Kidney (tissue), 14 donors: ENCODE data around the gene HHAT. TPM values are rescaled to one million over a fixed set of nuclear protein-coding genes. Genes with fewer than 3 reads are reported as not detected.

Experiments
- DNase-seq, 5 donors: peaks; one replicate each; pipeline ENCODE4 v3.0.0-alpha.2; 2013 to 2020
- FAIRE-seq: peaks from 2 replicates; lab custom pipeline; 2012; peaks lifted over from hg19 to GRCh38; lab: Jason Lieb, UNC
- H3K27ac ChIP-seq, 2 donors: one replicate each; pipeline ENCODE4 v1.7.0; 2013; ENCODE audit warnings: low read depth in 2 of 2, low read length in 2 of 2, inconsistent platforms in 1 of 2
- H3K27me3 ChIP-seq: one replicate; pipeline ENCODE4 v1.7.1; 2013; ENCODE audit warnings: low read length, inconsistent platforms; ENCODE audit not compliant: control insufficient read depth, insufficient read depth
- H3K36me3 ChIP-seq, 3 donors: one replicate each; pipeline versions ENCODE4 v1.7.0 to v1.7.1; 2013; ENCODE audit warnings: low read length in 3 of 3, control low read depth in 1 of 3, inconsistent platforms in 1 of 3; ENCODE audit not compliant: insufficient read depth in 3 of 3, control insufficient read depth in 2 of 3
- H3K4me1 ChIP-seq, 3 donors: one replicate each; pipeline versions ENCODE4 v1.7.0 to v1.7.1; 2013; ENCODE audit warnings: low read length in 3 of 3, inconsistent platforms in 1 of 3, low read depth in 1 of 3; ENCODE audit not compliant: control insufficient read depth in 2 of 3, insufficient read depth in 2 of 3
- H3K4me3 ChIP-seq, 3 donors: one replicate each; pipeline versions ENCODE4 v1.7.0 to v1.8.1; 2013; ENCODE audit warnings: low read length in 3 of 3, control low read depth in 1 of 3, inconsistent platforms in 1 of 3
- H3K9ac ChIP-seq, 3 donors: one replicate each; pipeline versions ENCODE4 v1.7.0 to v1.7.1; 2013; ENCODE audit warnings: low read length in 3 of 3, control low read depth in 1 of 3, inconsistent platforms in 1 of 3
- H3K9me3 ChIP-seq, 3 donors: one replicate each; pipeline versions ENCODE4 v1.7.0 to v1.7.1; 2013; ENCODE audit warnings: low read length in 3 of 3, control low read depth in 1 of 3, inconsistent platforms in 1 of 3; ENCODE audit not compliant: control insufficient read depth in 2 of 3, insufficient read depth in 1 of 3
- intact Hi-C: fragments of 100-400 bp; cut with DNase I; formaldehyde crosslinking; loops from one replicate; pipeline ENCODE4 v1.11.1; 2022
- polyA plus RNA-seq: library from polyadenylated mRNA; stranded (reverse); fragments of 350-450 nt; fragmentation: Illumina TruSeq; extraction: RNeasy Lipid Tissue Mini Kit (QIAGEN cat#74804); gene quantifications from one replicate; pipeline ENCODE4 v1.2.3, GENCODE V29; 2014; ENCODE audit warnings: low read depth, low replicate concordance; ENCODE audit not compliant: insufficient read depth
- total RNA-seq: library from RNA; stranded (reverse); fragmentation: NEBNext Ultra II Directional; extraction: Animal tissue kit (Norgen Biotek cat#: 25700); gene quantifications from one replicate; pipeline ENCODE4 v1.2.1, GENCODE V29; 2021
- TF ChIP-seq, protein P1 (sequence below): IDR thresholded peaks from 3 replicates; pipeline ENCODE4 v1.5.1; 2012; ENCODE audit warnings: mild to moderate bottlenecking, moderate library complexity, borderline replicate concordance; ENCODE audit not compliant: insufficient read depth; ENCODE audit errors: extremely low read depth
- donor health status: control.
- donor health status: control.
- donor health status: control.
- donor health status: control.
- donor health status: control.
- donor health status: DM: yes; HTN: yes; CAD: no.
- donor health status: Normal renal cell carcinoma (clear cell type).

Gene HHAT
- total and polyA plus RNA-seq, 2 donors from 2014 or later = 5.5 to 9.7 TPM

GRCh38 chr1:210397681-210398080 lies 69.0 kb downstream of the HHAT start:
- FAIRE-seq (no peak), DNase-seq (no peak)
- Histone ChIP-seq H3K4me3 (no peak overlapping the region), H3K9me3 (no peaks in the 10 kb centered on the region), H3K27me3 (no peaks in the 10 kb centered on the region), H3K36me3 (no peaks in the 10 kb centered on the region), H3K4me1 (no peaks in the 10 kb centered on the region), H3K9ac (no peak overlapping the region), H3K27ac (no peak overlapping the region)
- intact Hi-C loops = no loop called here
- TF ChIP-seq, protein P1, sequence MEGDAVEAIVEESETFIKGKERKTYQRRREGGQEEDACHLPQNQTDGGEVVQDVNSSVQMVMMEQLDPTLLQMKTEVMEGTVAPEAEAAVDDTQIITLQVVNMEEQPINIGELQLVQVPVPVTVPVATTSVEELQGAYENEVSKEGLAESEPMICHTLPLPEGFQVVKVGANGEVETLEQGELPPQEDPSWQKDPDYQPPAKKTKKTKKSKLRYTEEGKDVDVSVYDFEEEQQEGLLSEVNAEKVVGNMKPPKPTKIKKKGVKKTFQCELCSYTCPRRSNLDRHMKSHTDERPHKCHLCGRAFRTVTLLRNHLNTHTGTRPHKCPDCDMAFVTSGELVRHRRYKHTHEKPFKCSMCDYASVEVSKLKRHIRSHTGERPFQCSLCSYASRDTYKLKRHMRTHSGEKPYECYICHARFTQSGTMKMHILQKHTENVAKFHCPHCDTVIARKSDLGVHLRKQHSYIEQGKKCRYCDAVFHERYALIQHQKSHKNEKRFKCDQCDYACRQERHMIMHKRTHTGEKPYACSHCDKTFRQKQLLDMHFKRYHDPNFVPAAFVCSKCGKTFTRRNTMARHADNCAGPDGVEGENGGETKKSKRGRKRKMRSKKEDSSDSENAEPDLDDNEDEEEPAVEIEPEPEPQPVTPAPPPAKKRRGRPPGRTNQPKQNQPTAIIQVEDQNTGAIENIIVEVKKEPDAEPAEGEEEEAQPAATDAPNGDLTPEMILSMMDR = no peak

- no peak for FAIRE-seq
Observed at GRCh38 chr1:210398466-210398865, 69.8 kb downstream of the HHAT start.

DNA sequence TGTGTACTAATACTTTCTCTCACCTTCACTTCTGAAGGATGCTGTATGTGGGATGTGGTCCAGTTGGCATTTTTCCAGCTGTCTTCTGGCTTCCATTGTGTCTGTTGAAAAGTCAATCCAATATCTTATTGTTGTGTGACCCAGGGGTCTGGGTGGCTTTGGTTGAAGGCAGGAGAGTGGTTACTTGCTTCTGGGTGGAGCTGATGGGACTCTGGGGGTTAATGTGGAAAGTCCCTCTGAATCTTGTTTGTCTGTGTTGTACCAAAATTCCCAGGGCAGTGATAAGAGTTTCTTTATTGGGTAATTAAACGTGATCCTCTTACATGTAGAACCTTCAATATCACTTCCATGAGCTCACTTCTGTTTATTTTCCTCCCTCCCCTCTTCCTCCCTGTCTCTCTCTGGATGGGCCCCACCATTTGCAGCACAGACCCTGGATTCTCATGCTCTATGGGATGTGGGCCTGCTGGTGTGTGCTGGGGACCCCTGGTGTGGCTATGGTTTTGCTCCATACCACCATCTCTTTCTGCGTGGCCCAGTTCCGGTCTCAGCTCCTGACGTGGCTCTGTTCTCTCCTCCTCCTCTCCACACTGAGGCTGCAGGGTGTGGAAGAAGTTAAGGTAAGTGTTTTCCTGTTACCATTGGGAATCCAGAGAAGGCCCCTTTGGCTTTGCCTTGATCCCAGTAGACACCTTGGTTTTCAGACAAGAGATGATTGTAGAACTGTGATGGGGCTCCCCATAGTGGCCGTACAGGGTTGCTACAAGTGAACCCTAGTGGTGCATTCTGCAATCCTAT lies 71.5 kb downstream of the HHAT start:
- Histone ChIP-seq H3K4me3 (no peak overlapping the region), H3K9ac (no peak overlapping the region), H3K36me3 (peaks cover 0 to 2% (median 0%) of the 10 kb centered on the region in 3 donors), H3K4me1 (no peaks in the 10 kb centered on the region), H3K27ac (no peak overlapping the region), H3K9me3 (no peaks in the 10 kb centered on the region), H3K27me3 (no peaks in the 10 kb centered on the region)
- no peak for FAIRE-seq
- DNase-seq = peak in 4 of 5 donors; percentile 46 to 67 (median 52)
- intact Hi-C loops = no loop called here
- TF ChIP-seq, protein P1 = peak; percentile 67

More at GRCh38 chr1:210398466-210398865, 69.8 kb downstream of the HHAT start:
- H3K9ac ChIP-seq = no peak overlapping the region
- H3K27ac ChIP-seq = no peak overlapping the region
- no peaks in the 10 kb centered on the region for H3K9me3 ChIP-seq
- no peaks in the 10 kb centered on the region for H3K27me3 ChIP-seq
- no peak overlapping the region for H3K4me3 ChIP-seq
- no peaks in the 10 kb centered on the region for H3K36me3 ChIP-seq
- H3K4me1 ChIP-seq = no peaks in the 10 kb centered on the region
- no peak for DNase-seq
- intact Hi-C loops = no loop called here
- TF ChIP-seq, protein P1 = no peak
